Measurements from ENCODE around the gene NATD1.
"Not testable (repeated sequence)": the region's sequence is repeated elsewhere in the genome, so short reads cannot be mapped to it uniquely, and the experiment has no call there.

NATD1 gene

DNA sequence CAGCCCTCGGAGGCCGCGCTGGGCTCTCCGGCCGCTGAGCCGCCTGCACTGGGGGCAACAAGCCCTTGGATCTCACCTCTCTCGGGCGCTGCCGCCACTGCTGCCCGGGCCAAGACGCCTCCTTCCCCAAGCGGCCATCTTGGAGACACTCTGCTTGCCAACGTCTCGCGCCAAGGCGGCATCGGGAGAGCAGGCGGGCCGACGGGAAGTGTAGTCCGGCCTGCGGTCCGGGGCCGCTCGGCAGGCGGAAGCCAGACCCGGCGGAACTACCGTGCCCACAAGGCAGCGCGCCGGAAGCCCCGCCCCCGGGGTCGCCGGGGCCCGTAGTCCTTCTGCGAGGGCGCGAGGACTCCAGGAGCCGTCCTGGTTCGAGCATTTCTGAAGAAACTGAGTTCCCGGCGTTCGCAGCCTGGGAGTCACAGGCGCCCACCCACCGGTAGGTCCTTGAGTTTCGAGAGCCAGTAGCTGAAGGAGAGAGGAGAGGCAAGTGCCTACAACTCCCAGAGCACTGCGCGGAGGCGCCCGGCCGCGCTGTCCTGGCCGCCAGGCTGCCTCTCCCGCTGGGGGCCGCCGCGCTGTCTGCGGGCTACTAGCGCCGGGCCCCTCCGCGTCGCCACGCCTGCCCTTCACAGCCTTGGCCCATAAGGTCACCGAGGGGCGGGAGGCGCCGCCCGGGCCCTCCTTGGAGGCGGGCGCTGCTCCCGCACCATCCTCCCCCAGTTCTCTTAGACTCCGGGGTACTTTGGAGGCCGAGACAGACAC, 39.0 kb downstream of the NATD1 start, which contains the start of gene TMEM11:
TMEM11 (minus strand) TSS at position 147 of the 762 bp plus-strand sequence; CDS start at position 138, 9 bp downstream.
- peak; percentile 95 for DNase-seq

DNA sequence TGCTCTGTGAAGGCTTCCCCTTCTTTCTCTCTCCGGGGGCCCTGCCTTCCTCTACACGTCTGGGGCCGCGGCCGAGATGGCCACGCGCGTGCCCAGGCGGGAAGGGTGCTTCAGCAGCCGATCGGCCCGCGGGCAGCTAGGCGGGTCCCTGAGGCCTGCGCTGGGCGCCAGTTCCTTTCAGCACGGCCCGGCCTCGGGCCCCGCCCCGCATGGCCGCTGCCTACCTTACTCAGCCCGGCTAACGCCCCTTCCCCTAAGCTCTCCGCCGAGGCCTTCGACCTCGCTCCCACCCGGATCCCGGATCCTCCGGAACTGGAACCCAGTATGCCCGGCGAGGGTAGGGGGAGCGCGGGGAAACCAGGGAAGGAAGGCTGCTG, 39.6 kb downstream of the NATD1 start:
- no peak for DNase-seq

DNA sequence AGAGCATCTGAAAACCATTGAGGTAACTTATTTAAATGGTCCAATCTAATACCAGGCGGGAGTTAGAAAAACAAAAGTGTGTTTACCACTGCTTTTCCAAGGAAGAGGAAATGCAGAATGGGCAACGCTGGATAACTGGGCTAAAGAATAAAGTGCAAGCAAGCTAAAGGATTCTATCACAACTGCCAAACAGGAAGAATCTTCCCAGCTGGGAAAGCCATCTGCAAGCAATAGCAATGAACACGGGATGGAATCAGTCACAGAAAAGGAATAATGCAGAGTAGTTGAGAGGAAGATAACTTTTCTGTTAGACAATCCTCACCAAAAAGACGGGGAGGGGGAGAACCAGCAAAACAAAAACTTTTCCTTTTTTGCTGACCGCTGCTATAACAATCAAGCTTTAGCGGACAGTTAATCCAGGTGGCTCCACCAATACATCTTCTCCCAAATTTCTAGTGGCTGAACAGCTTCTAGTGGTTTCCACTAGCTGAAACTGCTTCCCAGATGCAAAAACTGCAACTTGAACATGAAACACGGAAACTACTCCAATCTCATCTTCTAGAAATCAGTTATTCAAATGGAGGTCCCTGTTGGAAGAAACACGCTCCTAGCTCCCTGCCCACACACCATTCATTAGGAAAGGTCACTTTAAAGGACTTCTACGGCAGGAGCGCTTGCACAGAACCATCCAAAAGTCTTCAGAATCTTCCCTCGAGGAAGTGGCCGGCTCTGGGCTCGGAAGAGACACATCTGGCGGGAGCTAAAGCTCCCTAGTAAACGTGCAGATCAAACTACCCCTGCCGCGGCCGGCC, 40.2 kb downstream of the NATD1 start:
- DNase-seq = no peak

GRCh38 chr17:21211825-21212479, 41.3 kb downstream of the NATD1 start:
- DNase-seq = no peak

DNA sequence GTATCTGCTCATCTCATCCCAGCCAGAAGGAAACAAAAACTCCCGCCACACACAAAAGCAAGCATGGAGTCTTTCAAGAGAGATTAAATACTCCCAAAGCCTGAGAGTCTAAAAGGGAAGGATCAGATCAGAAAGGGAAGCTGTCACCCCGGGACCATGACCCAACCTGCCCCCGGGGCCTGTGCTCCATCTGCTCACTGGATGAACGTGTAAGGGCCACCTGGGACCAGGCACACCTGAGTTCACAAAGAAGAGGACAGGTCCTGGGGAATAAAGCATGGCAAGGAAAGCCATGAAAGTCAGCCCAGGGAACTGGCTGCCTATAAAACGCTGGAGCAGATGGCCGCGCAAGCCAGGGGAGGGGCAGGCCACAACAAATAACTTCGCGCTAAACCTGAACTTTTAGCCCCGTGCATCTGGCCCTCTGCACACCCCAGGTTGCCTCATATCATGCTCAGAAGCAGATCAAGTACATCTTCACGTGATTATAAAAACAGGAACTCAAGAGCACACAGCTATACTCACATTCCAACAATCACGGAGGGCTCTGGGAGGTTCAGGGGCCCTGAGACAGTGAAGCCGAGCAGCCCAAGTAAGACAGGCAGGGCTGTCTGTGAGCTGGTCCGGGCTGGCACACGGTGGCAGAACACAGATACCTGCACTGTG, 42.7 kb downstream of the NATD1 start:
- DNase-seq = no peak

DNA sequence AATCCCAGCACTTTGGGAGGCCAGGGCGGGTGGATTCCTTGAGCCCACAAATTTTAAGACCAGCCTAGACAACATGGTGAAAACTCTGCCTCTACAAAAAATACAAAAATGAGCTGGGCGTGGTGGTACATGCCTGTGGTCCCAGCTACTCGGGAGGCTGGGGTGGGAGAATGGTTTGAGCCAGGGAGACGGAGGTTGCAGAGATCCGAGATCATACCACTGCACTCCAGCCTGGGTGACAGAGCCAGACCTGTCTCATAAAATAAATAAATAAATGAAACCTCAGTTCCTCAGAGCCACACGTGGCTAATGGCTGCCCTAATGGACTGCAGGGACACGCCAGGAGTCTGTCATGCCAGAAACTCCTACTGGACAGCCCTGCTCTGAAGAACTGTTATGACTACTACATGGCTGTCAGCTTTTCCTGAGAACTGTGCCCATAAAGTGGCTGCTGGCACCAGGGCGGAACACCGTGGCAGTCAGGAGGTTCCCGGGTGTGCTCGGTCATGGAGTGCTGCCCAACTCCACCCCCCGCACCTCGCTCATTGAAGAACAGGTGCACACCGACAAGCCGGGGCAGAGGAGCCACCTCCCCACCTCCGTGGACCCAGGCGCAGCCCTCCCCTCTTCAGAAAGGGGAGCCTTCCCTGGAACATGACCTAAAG, 43.6 kb downstream of the NATD1 start:
- DNase-seq = no peak

DNA sequence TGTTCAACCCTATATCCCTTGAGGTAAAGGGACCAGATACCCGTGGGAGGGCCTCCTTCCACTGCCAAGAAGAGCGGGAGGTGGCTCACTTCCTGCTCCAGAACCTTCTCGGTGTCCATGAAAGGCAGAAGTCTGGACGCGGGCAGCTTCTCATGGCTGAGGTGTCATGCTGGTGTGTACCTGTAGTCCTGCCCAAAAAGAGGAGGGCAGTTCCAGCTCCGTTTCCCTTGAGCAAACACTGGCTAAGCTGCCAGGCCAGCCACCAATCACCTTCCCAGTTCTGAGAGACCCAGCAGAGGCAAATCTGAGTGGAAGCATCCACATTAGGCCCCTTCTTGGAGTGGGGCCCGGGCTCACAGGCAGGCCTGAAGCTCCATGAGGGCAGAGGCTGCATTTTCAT, 44.9 kb downstream of the NATD1 start:
- DNase-seq = no peak

DNA sequence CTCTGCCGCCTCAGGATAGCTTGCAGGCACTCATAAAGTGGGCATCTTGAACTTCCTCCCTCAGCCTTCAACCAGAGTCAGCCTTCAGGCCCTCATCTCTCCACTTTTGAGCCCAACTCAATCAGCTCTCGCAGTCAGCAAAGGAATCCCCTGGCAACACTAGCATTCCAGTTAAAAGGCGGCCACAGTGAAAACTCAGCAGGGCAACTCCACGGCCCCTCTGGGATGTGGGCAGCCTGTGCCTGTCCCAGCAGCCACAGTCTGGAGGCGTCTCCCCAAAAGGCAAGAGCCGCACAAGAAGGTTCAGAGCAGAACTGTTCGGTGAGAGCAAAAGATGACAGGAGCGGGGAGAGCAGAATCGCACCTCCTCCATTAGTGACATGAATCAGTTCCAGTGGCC, 48.3 kb downstream of the NATD1 start:
- no peak for DNase-seq

GRCh38 chr17:21202512-21202911, 50.7 kb downstream of the NATD1 start:
- no peak for DNase-seq

- no peak for DNase-seq
Measured at GRCh38 chr17:21201874-21202273, 51.3 kb downstream of the NATD1 start.

- no peak for DNase-seq
Measured at GRCh38 chr17:21201298-21201595, 52.0 kb downstream of the NATD1 start.

DNA sequence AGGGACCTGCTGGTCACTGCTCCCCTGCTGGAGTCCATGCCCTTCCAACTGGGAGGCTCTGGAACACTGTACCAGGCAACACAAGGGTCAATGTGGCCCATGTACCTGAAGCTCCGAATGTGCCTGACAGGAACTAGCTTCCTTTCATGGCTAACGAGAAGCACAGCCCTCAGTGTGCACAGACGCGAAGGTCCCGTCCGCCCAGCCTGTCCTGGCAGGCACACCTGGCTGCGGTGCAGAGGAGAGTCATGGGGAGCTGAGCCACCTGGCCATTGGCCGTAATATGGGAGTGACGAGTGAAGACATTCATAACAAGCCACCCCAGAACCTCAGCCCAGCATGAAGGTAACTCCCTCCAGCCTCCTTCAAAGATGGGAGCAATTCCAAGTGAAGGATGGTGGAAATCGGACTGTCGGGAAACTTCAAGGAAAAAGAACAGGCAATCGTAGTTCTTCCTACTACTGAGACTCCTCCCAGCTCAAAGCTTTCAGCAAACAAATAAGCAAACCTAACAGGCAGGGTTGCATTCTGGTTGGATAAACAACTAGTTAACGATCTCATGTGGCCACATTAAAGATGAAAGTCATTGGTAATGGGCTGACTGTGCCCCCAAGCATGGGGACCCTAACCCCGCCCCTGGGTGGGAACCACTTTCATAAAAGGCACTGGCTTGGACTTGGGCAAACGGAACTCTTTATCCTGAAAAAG, 52.5 kb downstream of the NATD1 start:
- DNase-seq = no peak

DNA sequence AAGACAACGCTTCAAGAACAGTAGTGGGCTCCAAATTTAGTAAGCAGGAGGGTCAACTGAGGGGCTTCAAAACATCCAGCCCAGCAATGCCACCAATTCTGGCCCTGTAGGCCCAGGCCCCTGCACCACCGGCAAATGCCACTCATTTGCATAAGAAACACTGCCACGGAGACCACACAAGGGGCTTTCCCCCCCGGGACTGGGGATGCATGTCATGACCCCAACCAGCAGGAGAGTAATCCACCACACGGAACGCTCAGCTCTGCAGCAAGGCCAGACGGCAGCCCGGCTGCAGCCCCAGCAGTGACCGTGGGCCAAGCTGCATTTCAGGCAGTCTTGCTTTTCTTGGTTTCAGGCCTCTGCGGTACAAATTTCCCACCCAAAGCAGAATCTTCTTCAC, 53.4 kb downstream of the NATD1 start:
- no peak for DNase-seq

- no peak for DNase-seq
Measured at GRCh38 chr17:21199311-21199710, 53.9 kb downstream of the NATD1 start.

GRCh38 chr17:21198411-21198810, 54.8 kb downstream of the NATD1 start:
- DNase-seq = no peak

DNA sequence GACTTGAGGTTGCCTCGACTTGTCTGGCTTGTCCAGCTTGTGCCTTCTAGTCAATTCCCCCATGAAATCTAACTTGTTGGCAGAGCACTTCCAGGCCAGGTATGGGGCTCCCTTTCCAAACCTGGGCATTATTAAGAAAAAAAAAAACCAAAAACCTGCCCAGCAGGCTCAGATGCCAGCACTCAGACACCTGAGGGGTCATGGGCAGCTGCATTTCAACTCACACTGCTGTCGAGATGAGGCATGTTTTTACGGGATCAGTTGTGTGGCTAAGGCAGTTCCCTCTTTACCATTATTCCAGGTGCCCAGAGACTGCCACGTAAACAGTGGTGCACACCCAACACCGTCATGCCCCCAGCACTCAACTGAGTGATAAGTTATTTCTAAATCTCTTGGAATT, 57.1 kb downstream of the NATD1 start:
- no peak for DNase-seq

GRCh38 chr17:21194703-21195102, 58.5 kb downstream of the NATD1 start:
- DNase-seq = no peak

DNA sequence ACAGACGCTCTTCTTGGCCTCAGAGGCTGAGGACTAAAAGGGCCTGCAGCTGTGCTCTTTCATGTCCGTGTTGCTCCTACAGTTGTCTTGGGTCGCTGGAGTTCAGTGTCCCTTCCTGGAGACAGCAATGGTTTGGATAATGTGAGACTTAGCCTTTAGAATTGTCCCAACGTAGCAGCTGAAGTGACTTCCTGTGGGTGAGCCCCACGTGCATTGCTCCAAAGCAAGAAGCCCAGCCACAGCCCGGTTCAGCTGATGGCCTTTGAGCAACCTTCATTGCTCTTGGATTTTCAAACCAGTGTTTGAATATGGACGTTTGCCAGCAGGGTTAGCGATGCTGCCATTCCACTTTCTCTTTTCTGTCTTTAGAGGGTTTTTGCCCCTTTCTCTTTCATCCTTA, 59.0 kb downstream of the NATD1 start:
- no peak for DNase-seq

DNA sequence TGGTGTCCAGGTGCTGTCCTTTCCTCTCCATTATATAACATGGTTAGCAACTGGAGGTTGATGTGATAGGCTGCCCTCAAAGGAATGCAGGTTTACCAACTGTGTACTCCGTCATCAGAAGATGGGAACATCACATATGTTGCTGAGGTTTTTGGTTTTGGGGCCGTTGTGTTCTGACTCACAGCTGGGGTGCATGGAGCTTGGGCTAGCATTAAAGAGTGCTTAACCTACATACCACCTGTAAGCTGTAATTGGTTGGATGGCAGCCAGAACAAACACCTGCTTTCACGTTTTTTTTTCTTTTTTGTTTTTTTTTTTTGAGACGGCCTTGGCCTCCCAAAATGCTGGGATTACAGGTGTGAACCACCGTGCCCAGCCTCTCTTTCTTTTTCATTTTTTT, 60.2 kb downstream of the NATD1 start:
- no peak for DNase-seq

GRCh38 chr17:21192414-21192813, 60.8 kb downstream of the NATD1 start:
- not testable (repeated sequence) for DNase-seq

DNA sequence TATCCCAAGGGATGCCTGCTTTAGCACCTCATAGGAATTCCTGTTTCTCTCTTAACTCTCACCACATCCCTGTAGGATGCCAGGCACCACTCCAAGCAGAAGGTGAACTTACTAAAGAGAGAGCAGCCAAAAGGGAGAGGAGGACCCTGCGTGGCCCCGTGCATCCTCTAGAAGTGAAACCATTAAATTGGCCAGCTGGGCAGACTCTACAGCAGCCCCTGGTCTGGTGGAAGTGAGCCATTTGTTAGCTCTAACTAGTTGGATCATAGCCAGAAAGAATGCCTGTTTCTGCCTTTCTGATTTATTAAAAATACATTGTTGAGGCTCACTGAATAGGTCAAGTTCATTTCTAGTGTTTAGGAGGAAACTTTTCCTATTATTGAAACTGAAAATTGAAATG, 61.5 kb downstream of the NATD1 start:
- DNase-seq = no peak

DNA sequence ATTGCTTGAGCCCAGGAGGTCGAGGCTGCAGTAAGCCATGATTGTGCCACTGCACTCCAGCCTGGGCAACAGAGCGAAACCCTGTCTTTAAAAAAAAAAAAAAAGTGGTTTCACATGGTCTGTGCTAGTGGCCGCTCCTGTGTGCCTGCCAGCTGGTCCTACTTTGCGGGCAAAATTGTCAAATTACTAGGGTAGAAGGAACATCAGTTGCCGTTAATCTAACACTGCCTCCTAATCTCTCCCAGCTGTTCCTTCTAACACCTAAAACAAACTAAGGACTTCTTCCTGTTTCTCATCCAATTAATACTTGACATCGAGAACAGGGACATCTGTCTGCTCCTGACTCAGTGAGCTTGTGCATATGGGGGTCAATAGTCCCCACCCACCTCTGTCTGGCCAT, 63.1 kb downstream of the NATD1 start:
- DNase-seq = no peak
